HG03575 (cell line): ENCODE results near the gene CDON.

ENCODE experiments used
- ATAC-seq: cut with Tn5 transposase; IDR thresholded peaks from one replicate; pipeline ENCODE4 v1.9.1; 2021; ENCODE audit not compliant: unreplicated experiment, insufficient number of reproducible peaks, low FRiP score; ENCODE audit errors: extremely low read depth

CDON gene, protein sequence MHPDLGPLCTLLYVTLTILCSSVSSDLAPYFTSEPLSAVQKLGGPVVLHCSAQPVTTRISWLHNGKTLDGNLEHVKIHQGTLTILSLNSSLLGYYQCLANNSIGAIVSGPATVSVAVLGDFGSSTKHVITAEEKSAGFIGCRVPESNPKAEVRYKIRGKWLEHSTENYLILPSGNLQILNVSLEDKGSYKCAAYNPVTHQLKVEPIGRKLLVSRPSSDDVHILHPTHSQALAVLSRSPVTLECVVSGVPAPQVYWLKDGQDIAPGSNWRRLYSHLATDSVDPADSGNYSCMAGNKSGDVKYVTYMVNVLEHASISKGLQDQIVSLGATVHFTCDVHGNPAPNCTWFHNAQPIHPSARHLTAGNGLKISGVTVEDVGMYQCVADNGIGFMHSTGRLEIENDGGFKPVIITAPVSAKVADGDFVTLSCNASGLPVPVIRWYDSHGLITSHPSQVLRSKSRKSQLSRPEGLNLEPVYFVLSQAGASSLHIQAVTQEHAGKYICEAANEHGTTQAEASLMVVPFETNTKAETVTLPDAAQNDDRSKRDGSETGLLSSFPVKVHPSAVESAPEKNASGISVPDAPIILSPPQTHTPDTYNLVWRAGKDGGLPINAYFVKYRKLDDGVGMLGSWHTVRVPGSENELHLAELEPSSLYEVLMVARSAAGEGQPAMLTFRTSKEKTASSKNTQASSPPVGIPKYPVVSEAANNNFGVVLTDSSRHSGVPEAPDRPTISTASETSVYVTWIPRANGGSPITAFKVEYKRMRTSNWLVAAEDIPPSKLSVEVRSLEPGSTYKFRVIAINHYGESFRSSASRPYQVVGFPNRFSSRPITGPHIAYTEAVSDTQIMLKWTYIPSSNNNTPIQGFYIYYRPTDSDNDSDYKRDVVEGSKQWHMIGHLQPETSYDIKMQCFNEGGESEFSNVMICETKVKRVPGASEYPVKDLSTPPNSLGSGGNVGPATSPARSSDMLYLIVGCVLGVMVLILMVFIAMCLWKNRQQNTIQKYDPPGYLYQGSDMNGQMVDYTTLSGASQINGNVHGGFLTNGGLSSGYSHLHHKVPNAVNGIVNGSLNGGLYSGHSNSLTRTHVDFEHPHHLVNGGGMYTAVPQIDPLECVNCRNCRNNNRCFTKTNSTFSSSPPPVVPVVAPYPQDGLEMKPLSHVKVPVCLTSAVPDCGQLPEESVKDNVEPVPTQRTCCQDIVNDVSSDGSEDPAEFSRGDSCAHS (N-terminal part only)

DNA sequence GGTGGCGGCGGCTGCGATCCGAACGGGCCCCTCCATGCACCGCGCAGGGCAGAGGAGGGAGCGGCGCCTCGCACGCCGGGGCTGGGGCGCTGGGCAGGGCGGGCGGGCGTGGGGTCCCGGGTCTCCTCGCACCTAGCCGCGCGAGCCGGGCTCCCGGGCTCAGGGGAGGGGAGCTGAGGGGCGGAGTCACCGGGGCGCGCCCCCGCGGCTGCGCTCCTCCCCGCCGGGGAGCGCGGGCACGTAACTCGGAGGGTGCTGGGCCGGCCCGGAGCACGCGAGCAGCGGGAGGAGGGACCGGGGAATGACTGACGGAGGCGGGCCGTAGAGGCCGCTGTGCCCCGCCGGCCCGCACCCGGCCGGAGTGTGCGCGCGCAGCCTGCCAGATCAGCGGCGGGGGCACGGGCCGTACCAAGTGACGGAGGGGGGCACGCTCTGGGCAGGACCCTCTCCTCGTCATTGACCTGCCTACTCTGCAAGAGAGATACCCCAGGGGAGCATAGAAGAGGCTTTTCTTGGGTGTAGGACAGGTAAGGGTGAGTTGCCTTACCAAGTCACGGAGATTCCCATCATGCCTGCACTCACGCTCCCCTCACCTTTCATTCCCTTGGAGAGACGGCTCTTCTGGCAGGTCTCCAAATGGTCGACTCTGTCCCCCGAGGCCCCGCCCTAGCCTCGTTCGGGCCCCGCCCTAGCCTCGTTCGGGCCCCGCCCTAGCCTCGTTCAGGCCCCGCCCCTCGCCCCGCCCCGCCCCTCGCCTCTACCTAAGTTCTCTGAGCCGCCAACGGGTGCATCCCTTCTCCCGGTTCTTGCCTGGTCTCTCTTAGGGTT, at the start of gene CDON:
Gene CDON (minus strand): TSS at position 188 of the 828 bp plus-strand sequence. CDS start 39,390 bp downstream, outside the sequence.
- peak; percentile 88 for ATAC-seq

DNA sequence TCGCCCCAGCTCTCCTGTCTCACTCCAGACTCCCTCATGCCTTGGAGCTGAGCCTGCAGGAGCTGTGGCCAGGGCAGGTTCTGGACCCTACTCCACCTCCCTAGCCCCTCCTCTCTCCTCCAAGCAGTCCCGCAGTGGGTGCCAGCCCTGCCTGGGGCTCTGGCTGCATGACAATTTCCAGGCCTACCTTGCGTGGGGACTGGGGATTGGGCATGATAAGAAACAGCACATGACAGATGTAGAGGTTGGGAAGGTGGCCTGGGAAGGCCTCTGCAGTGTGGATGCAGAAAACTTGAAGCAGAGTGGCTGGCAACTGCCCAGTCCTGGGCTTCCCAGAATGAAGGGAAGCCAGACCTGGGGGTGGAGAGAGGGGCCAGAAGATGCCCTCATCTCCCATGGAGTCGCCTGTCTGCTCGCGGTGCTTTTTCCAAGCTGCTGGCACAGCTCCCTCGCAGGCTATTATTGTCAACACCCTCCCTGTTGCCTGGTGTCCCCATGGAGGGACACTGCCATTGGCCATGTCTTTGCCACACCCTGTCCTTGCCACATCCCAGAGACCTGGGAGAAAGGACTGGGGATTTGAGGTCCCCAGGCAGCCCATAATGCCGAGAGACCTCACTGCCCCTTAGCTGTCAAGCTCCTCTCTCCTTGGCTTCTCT, 48.9 kb upstream of the CDON start:
- ATAC-seq, result no peak

GRCh38 chr11:126109941-126110731, 47.5 kb upstream of the CDON start:
- no peak for ATAC-seq

DNA sequence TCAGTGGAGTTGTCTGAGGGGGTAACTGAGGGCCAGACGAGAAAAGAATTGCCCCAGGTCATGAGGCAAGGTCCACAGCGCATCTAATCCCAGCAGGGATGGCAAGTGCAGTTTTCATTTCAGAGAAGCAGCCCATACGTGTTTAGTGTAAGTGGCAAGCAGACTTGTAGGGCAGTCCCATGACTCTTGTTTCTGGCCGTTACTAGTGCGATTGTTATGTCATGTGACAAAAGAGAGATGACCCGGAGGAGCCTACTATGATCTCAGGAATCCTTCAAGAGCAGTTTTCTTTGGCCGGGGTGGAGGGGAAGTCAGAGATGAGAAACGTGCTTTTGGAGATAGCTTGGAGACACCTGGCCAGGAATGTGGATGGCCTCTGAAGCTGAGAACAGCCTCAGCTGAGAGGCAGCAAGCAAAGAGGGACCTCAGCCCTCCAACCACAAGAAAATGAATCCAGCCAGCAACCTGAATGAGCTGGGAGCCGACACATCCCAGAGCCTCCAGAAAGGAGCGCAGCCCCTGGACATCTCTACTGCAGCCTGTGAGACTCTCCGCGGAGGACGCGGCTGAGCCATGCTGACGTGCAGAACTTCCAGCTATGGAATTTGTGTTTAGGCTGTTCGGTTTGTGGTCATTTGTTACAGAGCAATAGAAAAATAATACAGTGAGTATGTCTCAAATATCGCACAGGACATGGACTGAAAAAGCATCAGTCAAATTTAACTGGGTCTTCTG, 44.1 kb upstream of the CDON start:
- no peak for ATAC-seq

- no peak for ATAC-seq
These were observed 43.0 kb upstream of the CDON start for GRCh38 chr11:126105748-126106080.

GRCh38 chr11:126105022-126105747, 42.5 kb upstream of the CDON start:
- ATAC-seq, result no peak

GRCh38 chr11:126104420-126104819, 41.8 kb upstream of the CDON start:
- ATAC-seq, result no peak

DNA sequence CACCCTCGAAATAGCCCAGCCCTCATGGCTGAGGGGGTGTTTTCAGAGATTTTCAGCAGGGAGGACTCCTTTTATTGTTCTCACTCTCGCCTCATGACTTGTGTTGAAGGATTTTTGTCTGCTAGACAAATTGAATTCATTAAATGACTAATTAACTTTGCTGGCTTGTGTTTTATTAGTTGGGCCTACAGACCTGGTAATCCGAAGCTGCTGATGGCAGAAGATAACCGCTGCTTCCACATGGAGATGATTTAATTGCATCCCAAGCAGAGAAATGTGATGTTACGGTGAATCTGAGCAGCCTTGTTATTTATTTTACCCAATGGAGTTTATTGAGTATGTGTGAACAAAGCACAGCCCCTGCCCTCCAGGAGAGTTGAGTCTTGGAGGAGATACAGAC, 40.5 kb upstream of the CDON start:
- no peak for ATAC-seq

DNA sequence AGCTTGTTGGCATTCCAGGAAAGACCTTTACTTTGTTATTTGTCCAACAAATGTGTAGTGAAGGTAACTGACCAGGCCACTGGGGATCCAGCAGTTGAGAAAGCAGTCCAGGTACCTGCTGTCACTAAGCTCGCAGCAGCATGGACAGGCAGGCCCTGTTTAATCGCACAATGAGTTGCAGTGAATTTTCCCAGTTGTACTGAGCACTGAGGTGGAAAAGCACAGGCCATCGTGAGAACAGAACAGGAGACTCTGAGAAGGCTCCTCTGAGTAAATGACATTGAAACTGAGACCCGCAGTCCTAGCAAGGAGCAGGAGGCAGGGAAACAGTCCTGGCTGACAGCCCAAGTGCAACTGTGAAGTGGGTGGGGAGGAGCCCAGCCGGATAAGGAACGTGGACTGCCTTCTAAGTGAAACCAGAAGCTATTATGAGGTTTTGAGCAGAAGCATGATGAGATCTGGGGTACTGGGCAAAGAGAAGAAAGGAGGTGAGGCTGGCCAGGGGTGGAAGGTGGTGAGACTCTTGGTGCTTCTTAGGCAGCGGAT, 39.8 kb upstream of the CDON start:
- ATAC-seq, result no peak

DNA sequence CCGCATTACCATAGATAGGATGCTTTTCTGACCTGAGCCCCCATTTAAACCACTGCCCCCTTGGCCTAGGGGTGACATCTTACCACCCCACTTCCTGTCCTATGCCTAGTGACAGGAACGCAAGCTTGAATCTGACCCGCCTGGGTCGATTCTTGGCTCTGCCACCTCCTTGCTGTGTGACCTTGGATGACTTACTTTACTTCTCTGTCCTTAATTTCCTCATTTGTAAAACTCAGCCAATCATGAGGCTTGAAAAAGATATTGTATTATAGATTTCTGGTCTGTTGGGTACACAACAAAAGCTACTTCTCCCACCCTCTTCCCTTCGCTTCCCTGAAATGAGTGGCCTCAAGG, 39.2 kb upstream of the CDON start:
- ATAC-seq, result no peak

DNA sequence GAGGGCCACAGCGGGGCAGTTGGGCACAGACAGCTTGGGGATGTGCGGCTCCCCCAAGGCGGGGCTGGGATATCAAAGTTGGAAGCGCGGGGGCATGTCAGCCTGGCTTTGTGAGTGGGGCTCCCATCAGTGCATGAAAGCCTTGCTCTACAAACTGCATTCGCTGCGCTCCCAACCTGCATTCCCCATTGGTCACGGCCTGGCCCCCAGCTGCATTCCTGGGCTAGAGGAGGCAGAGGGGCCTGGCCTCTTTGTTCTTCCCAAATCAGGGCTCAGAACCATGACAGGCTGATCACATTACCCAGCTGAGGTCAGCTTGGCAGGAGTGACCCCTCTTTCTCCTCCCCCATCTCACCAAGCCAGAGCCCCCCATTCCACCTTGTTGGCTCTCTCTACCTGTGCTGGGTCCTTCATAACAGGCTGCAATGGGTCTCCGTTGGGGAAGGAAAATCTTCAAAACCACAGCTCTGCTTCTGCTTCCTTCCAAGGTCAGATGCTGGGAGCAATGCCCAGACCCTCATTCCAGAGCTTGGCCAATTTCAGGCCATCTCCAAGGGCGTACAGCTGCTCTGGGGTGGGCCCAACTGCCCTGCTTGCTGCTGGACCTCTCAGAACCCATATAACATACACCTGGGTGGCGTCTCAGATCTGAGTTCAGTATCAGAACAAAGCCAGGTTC, 38.7 kb upstream of the CDON start:
- ATAC-seq, result no peak

- no peak for ATAC-seq
These were observed 38.0 kb upstream of the CDON start for GRCh38 chr11:126100716-126101115.

DNA sequence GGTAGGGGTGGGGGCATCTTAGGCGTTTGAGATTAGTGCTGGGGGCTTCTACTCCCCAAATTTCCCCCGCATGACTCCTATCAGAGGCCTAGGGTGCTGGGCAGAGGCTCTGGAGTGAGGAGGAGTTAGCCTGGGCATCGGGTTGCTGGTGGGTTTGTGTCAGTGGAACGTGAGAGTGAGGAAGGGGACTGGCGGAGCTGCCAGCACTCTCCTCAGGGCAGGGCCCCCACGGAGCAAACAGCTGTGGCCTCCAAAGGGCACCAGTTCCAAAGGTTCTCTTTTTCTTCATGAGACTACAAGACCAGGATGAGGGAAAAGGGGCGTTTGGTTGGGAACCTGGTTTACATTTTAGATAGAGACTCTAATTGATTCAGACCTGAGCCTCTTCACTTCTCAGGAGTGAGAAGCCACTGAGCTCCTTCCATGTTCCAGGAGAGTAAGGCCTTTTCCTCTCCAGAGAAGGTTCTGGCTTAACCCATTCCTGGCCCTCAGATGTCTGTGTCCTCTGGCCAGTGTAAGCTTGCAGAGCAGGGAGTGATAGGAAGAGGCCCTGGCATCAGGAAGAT, 35.6 kb upstream of the CDON start:
- no peak for ATAC-seq

- ATAC-seq, result no peak
These were observed 33.1 kb upstream of the CDON start for GRCh38 chr11:126095745-126096144.

- no peak for ATAC-seq
These were observed 27.8 kb upstream of the CDON start for GRCh38 chr11:126090452-126090851.
